Endothelial cell (in vitro differentiated cells): ENCODE measurements around the gene IGFBP6. TPM values are rescaled to one million over a fixed set of nuclear protein-coding genes. Genes with fewer than 3 reads are reported as not detected.

Experiments used
- DNase-seq: peaks from one replicate; pipeline ENCODE4 v3.0.0; 2021; ENCODE audit warnings: low spot score
- H3K27ac Mint-ChIP-seq: one replicate; pipeline ENCODE4 v1.8.0; 2021; ENCODE audit warnings: mixed read lengths, inconsistent platforms; ENCODE audit not compliant: unreplicated experiment
- H3K27me3 Mint-ChIP-seq: one replicate; pipeline ENCODE4 v1.8.0; 2021; ENCODE audit warnings: mild to moderate bottlenecking, moderate library complexity, mixed read lengths, inconsistent platforms; ENCODE audit not compliant: unreplicated experiment
- H3K36me3 Mint-ChIP-seq: one replicate; pipeline ENCODE4 v1.8.0; 2021; ENCODE audit warnings: mild to moderate bottlenecking, low read depth, mixed read lengths, inconsistent platforms; ENCODE audit not compliant: unreplicated experiment
- H3K4me1 Mint-ChIP-seq: one replicate; pipeline ENCODE4 v1.8.0; 2021; ENCODE audit warnings: mild to moderate bottlenecking, mixed read lengths, inconsistent platforms; ENCODE audit not compliant: unreplicated experiment
- H3K4me3 Mint-ChIP-seq: one replicate; pipeline ENCODE4 v1.8.0; 2021; ENCODE audit warnings: mild to moderate bottlenecking, mixed read lengths, inconsistent platforms; ENCODE audit not compliant: unreplicated experiment
- H3K9me3 Mint-ChIP-seq: one replicate; pipeline ENCODE4 v1.8.0; 2021; ENCODE audit warnings: mixed read lengths, inconsistent platforms; ENCODE audit not compliant: unreplicated experiment
- CTCF ChIP-seq: fragments of 200-600 bp; sonication (generic); IDR thresholded peaks from one replicate; pipeline ENCODE4 v1.5.0; 2021; ENCODE audit warnings: antibody characterized with exemption; ENCODE audit not compliant: unreplicated experiment
- total RNA-seq: library from RNA; stranded (reverse); fragmentation: NEBNext Ultra II Directional; extraction: Animal tissue kit (Norgen Biotek cat#: 25700); gene quantifications from one replicate; pipeline ENCODE4 v1.2.1, GENCODE V29; 2021; ENCODE audit not compliant: unreplicated experiment

The IGFBP6 gene
- total RNA-seq, 1 donor from 2014 or later: 21.1 TPM

GRCh38 chr12:53069621-53070410 lies 27.7 kb upstream of the IGFBP6 start:
- Mint-ChIP-seq H3K27ac (no peak overlapping the region), H3K27me3 (peaks cover 19% of the 10 kb centered on the region), H3K9me3 (no peaks in the 10 kb centered on the region), H3K4me3 (no peak overlapping the region), H3K4me1 (peaks cover 46% of the 10 kb centered on the region), H3K36me3 (peaks cover 35% of the 10 kb centered on the region)
- DNase-seq: no peak
- TF ChIP-seq CTCF: no peak

- Mint-ChIP-seq H3K9me3 (no peaks in the 10 kb centered on the region), H3K4me1 (peaks cover 36% of the 10 kb centered on the region), H3K36me3 (peaks cover 40% of the 10 kb centered on the region), H3K4me3 (no peak overlapping the region), H3K27me3 (peaks cover 16% of the 10 kb centered on the region), H3K27ac (peak overlapping the region; percentile 54)
- DNase-seq: no peak
- TF ChIP-seq CTCF: no peak
Measured at GRCh38 chr12:53070877-53071492, 26.5 kb upstream of the IGFBP6 start.

- Mint-ChIP-seq H3K36me3 (peaks cover 43% of the 10 kb centered on the region), H3K27me3 (peaks cover 12% of the 10 kb centered on the region), H3K9me3 (no peaks in the 10 kb centered on the region), H3K27ac (peak overlapping the region; percentile 42), H3K4me3 (no peak overlapping the region), H3K4me1 (peaks cover 28% of the 10 kb centered on the region)
- no peak for DNase-seq
- TF ChIP-seq CTCF: no peak
Measured at GRCh38 chr12:53071591-53072551, 25.6 kb upstream of the IGFBP6 start.

GRCh38 chr12:53073881-53074280 lies 23.6 kb upstream of the IGFBP6 start:
- DNase-seq: no peak
- H3K9me3 Mint-ChIP-seq: no peaks in the 10 kb centered on the region
- no peak overlapping the region for H3K27ac Mint-ChIP-seq
- TF ChIP-seq CTCF: no peak
- peaks cover 43% of the 10 kb centered on the region for H3K36me3 Mint-ChIP-seq
- peaks cover 9% of the 10 kb centered on the region for H3K27me3 Mint-ChIP-seq
- peaks cover 26% of the 10 kb centered on the region for H3K4me1 Mint-ChIP-seq
- H3K4me3 Mint-ChIP-seq: no peak overlapping the region
